ENCODE results near the gene NUDT6.
"Not testable (repeated sequence)": the region's sequence is repeated elsewhere in the genome, so short reads cannot be mapped to it uniquely, and the experiment has no call there.

NUDT6 gene

GRCh38 chr4:122921971-122922876 lies at the start of gene NUDT6:
Gene NUDT6 (minus strand): TSS chr4:122922597. CDS start chr4:122922572, 25 bp downstream.
- peak; percentile 72 for DNase-seq (ENCODE audit: low spot score)

GRCh38 chr4:122968227-122968812 lies 45.9 kb upstream of the NUDT6 start:
- DNase-seq (ENCODE audit: low spot score): no peak

GRCh38 chr4:122967231-122967630 lies 44.8 kb upstream of the NUDT6 start:
- DNase-seq (ENCODE audit: low spot score): no peak

GRCh38 chr4:122966201-122966600 lies 43.8 kb upstream of the NUDT6 start:
- DNase-seq (ENCODE audit: low spot score): no peak

- DNase-seq (ENCODE audit: low spot score): no peak
These were observed 40.8 kb upstream of the NUDT6 start for GRCh38 chr4:122963216-122963615.

- DNase-seq (ENCODE audit: low spot score): no peak
These were observed 38.2 kb upstream of the NUDT6 start for GRCh38 chr4:122960611-122961000.

- DNase-seq (ENCODE audit: low spot score): no peak
These were observed 37.7 kb upstream of the NUDT6 start for GRCh38 chr4:122959981-122960610.

- no peak for DNase-seq (ENCODE audit: low spot score)
These were observed 37.0 kb upstream of the NUDT6 start for GRCh38 chr4:122959441-122959840.

GRCh38 chr4:122958505-122958904 lies 36.1 kb upstream of the NUDT6 start:
- no peak for DNase-seq (ENCODE audit: low spot score)

- DNase-seq (ENCODE audit: low spot score): no peak
These were observed 31.5 kb upstream of the NUDT6 start for GRCh38 chr4:122953924-122954323.

GRCh38 chr4:122952028-122952427 lies 29.6 kb upstream of the NUDT6 start:
- no peak for DNase-seq (ENCODE audit: low spot score)

GRCh38 chr4:122948671-122949070 lies 26.3 kb upstream of the NUDT6 start:
- DNase-seq (ENCODE audit: low spot score): no peak

GRCh38 chr4:122946142-122946541 lies 23.7 kb upstream of the NUDT6 start:
- no peak for DNase-seq (ENCODE audit: low spot score)

- DNase-seq (ENCODE audit: low spot score): not testable (repeated sequence)
These were observed 22.7 kb upstream of the NUDT6 start for GRCh38 chr4:122945136-122945535.

- DNase-seq (ENCODE audit: low spot score): no peak
These were observed 10.4 kb upstream of the NUDT6 start for GRCh38 chr4:122932763-122933162.

GRCh38 chr4:122930862-122931261 lies 8.5 kb upstream of the NUDT6 start:
- DNase-seq (ENCODE audit: low spot score): peak; percentile 20

GRCh38 chr4:122928930-122929329 lies 6.5 kb upstream of the NUDT6 start:
- no peak for DNase-seq (ENCODE audit: low spot score)

- peak; percentile 79 for DNase-seq (ENCODE audit: low spot score)
These were observed 597 bp upstream of the NUDT6 start for GRCh38 chr4:122922877-122923511.

- no peak for DNase-seq (ENCODE audit: low spot score)
These were observed 1.1 kb downstream of the NUDT6 start for GRCh38 chr4:122921300-122921699.

- DNase-seq (ENCODE audit: low spot score): no peak
These were observed 1.9 kb downstream of the NUDT6 start for GRCh38 chr4:122920473-122920872.

GRCh38 chr4:122917731-122918130 lies 4.7 kb downstream of the NUDT6 start:
- no peak for DNase-seq (ENCODE audit: low spot score)

- no peak for DNase-seq (ENCODE audit: low spot score)
These were observed 7.5 kb downstream of the NUDT6 start for GRCh38 chr4:122914938-122915337.
